HepG2 (cell line): ENCODE results near the gene FMO3. TPM values are rescaled to one million over a fixed set of nuclear protein-coding genes. Genes with fewer than 3 reads are reported as not detected.

Experiments
- ATAC-seq: fragments of 200-7000 bp; cut with Tn5 transposase; 3 replicates; pipeline ENCODE4 v1.9.1; 2020; ENCODE audit warnings: mild to moderate bottlenecking, moderate library complexity
- BruUV-seq: library from RNA; stranded (reverse); fragments of 400-500 nt; replicated peaks from 2 replicates; lab custom pipeline; 2021; lab: Mats Ljungman, UMichigan
- CTCF ChIA-PET: fragments of 300-600 bp; formaldehyde crosslinking; extraction: SDS; loops from one replicate; lab custom pipeline; 2021; ENCODE audit warnings: low total read pairs, inconsistent platforms, low intra/inter-chr PET ratio; lab: Yijun Ruan, JAX
- POLR2A ChIA-PET: fragments of 350-600 bp; sonication (Branson Sonifier 250); formaldehyde crosslinking; loops from one replicate; lab custom pipeline; 2020; ENCODE audit warnings: antibody characterized with exemption, inconsistent platforms; lab: Yijun Ruan, JAX
- DNase-seq: peaks from one replicate; pipeline ENCODE4 v3.0.0-alpha.2; 2015; ENCODE audit warnings: low spot score
- FAIRE-seq: peaks from 3 replicates; lab custom pipeline; 2011; peaks lifted over from hg19 to GRCh38; lab: Jason Lieb, UNC
- H2AFZ ChIP-seq: one replicate; pipeline ENCODE4 v1.6.1; 2011; ENCODE audit warnings: low read length, inconsistent platforms
- H3K27ac ChIP-seq: fragments of 300-600 bp; 3 replicates; pipeline ENCODE4 v1.8.0; 2011; ENCODE audit warnings: mixed run types, mild to moderate bottlenecking, mixed read lengths, low read length, inconsistent platforms; ENCODE audit not compliant: insufficient read depth; ENCODE audit errors: extremely low read length
- H3K27me3 ChIP-seq, 2 experiments: fragments of 200-600 bp in 1 of 2; 2 replicates in 1 of 2; 3 replicates in 1 of 2; pipeline versions ENCODE4 v1.6.0 to v1.8.0; 2011; ENCODE audit warnings: low read length in 2 of 2, mild to moderate bottlenecking in 2 of 2, moderate library complexity in 2 of 2, inconsistent platforms in 1 of 2; ENCODE audit not compliant: insufficient read depth in 2 of 2, control insufficient read depth in 1 of 2
- H3K36me3 ChIP-seq, 2 experiments: fragments of 200-600 bp in 1 of 2; replicated peaks in 1 of 2; 2 replicates in 1 of 2; 3 replicates in 1 of 2; pipeline versions ENCODE4 v1.5.1 to v1.8.0; 2011; ENCODE audit warnings: low read length in 2 of 2, inconsistent platforms in 1 of 2; ENCODE audit not compliant: insufficient read depth in 2 of 2, control insufficient read depth in 1 of 2
- H3K4me1 ChIP-seq: 2 replicates; pipeline ENCODE4 v1.5.1; 2012; ENCODE audit warnings: low read length, inconsistent platforms; ENCODE audit not compliant: insufficient read depth
- H3K4me2 ChIP-seq: 2 replicates; pipeline ENCODE4 v1.6.0; 2011; ENCODE audit warnings: low read depth, low read length, inconsistent platforms
- H3K4me3 ChIP-seq, 3 experiments: fragments of 200-600 bp in 1 of 3; sonication (generic), shearing (Covaris generic) in 1 of 3; replicated peaks in 1 of 3; 2 replicates each; pipeline ENCODE4 v1.5.1; 2011 to 2016; ENCODE audit warnings: low read length in 3 of 3, inconsistent platforms in 2 of 3, low read depth in 2 of 3, mild to moderate bottlenecking in 2 of 3, control low read depth in 1 of 3, mixed read lengths in 1 of 3; ENCODE audit not compliant: insufficient read depth in 1 of 3
- H3K79me2 ChIP-seq: one replicate; pipeline ENCODE4 v1.6.1; 2011; ENCODE audit warnings: low read length, inconsistent platforms; ENCODE audit not compliant: insufficient read depth
- H3K9ac ChIP-seq: 2 replicates; pipeline ENCODE4 v1.6.0; 2011; ENCODE audit warnings: mild to moderate bottlenecking, low read depth, low read length, inconsistent platforms; ENCODE audit not compliant: insufficient read depth
- H3K9me3 ChIP-seq: 2 replicates; pipeline ENCODE4 v1.5.1; 2012; ENCODE audit warnings: mild to moderate bottlenecking, low read length
- H4K20me1 ChIP-seq: 2 replicates; pipeline ENCODE4 v1.6.0; 2011; ENCODE audit warnings: inconsistent platforms, mild to moderate bottlenecking, low read length, moderate library complexity; ENCODE audit not compliant: insufficient read depth
- FOXM1 ChIP-seq: sonication (generic); formaldehyde crosslinking; IDR thresholded peaks from 2 replicates; pipeline ENCODE4 v1.5.0; 2020; ENCODE audit warnings: missing genetic modification reagents
- HMG20B ChIP-seq: conservative IDR thresholded peaks from 2 replicates; pipeline ENCODE4 v1.6.1; 2016; ENCODE audit warnings: missing genetic modification reagents, missing compliant biosample characterization
- HNRNPK ChIP-seq: fragments of 200-400 bp; formaldehyde crosslinking; IDR thresholded peaks from 2 replicates; pipeline ENCODE4 v1.6.1; 2018; ENCODE audit warnings: low read length, low read depth, moderate library complexity, mild to moderate bottlenecking; ENCODE audit not compliant: poor library complexity, severe bottlenecking
- KMT2A ChIP-seq: sonication (generic); formaldehyde crosslinking; IDR thresholded peaks from 2 replicates; pipeline ENCODE4 v1.4.0; 2020; ENCODE audit warnings: missing genetic modification reagents
- POLR2AphosphoS5 ChIP-seq: IDR thresholded peaks from 2 replicates; pipeline ENCODE4 v1.6.1; 2012; ENCODE audit warnings: low read depth, low read length
- RXRB ChIP-seq: IDR thresholded peaks from 2 replicates; pipeline ENCODE4 v1.6.1; 2016; ENCODE audit warnings: borderline replicate concordance, missing genetic modification reagents, missing compliant biosample characterization
- SCMH1 ChIP-seq: sonication (generic); formaldehyde crosslinking; IDR thresholded peaks from 2 replicates; pipeline ENCODE4 v1.9.0; 2021; ENCODE audit warnings: missing genetic modification reagents, mild to moderate bottlenecking, borderline replicate concordance
- SNAI1 ChIP-seq: sonication (generic); formaldehyde crosslinking; IDR thresholded peaks from 2 replicates; pipeline ENCODE4 v1.5.0; 2020; ENCODE audit warnings: mild to moderate bottlenecking, missing genetic modification reagents, borderline replicate concordance
- SNAPC2 ChIP-seq: sonication (generic); formaldehyde crosslinking; IDR thresholded peaks from 2 replicates; pipeline ENCODE4 v1.8.1; 2022; ENCODE audit warnings: mild to moderate bottlenecking, missing genetic modification reagents
- TBX3 ChIP-seq: fragments of 450-650 bp; IDR thresholded peaks from 2 replicates; pipeline ENCODE4 v1.6.1; 2017; ENCODE audit warnings: antibody characterized with exemption, mild to moderate bottlenecking, inconsistent platforms, borderline replicate concordance
- TMF1 ChIP-seq: sonication (generic); formaldehyde crosslinking; IDR thresholded peaks from 2 replicates; pipeline ENCODE4 v1.8.1; 2022; ENCODE audit warnings: low read depth, missing genetic modification reagents
- TOE1 ChIP-seq: sonication (generic); formaldehyde crosslinking; IDR thresholded peaks from 2 replicates; pipeline ENCODE4 v1.4.0; 2020; ENCODE audit warnings: mild to moderate bottlenecking, missing genetic modification reagents
- ZBTB2 ChIP-seq: sonication (generic); formaldehyde crosslinking; IDR thresholded peaks from 2 replicates; pipeline ENCODE4 v1.8.0; 2022; ENCODE audit warnings: low read depth, missing genetic modification reagents
- ZFP62 ChIP-seq: sonication (generic); formaldehyde crosslinking; IDR thresholded peaks from 2 replicates; pipeline ENCODE4 v1.4.0; 2020; ENCODE audit warnings: missing genetic modification reagents
- ZNF276 ChIP-seq: sonication (generic); formaldehyde crosslinking; IDR thresholded peaks from 2 replicates; pipeline ENCODE4 v1.4.0; 2020; ENCODE audit warnings: mild to moderate bottlenecking, low read depth, missing genetic modification reagents
- ZNF790 ChIP-seq: sonication (generic); formaldehyde crosslinking; IDR thresholded peaks from 2 replicates; pipeline ENCODE4 v1.8.0; 2022; ENCODE audit warnings: missing genetic modification reagents, mild to moderate bottlenecking, borderline replicate concordance
- WGBS: methylation state at CpG from one replicate; pipeline ENCODE4 v1.1.6; 2017; ENCODE audit warnings: low lambda C conversion rate; 5-methylcytosine and 5-hydroxymethylcytosine counted together
- in situ Hi-C: cut with HindIII; loops from 2 replicates; pipeline ENCODE4 v1.10.0; 2017; ENCODE audit warnings: low pct_unique_long_range_greater_than_20kb; ENCODE audit not compliant: extremely low pct_ligation_motif_present
- intact Hi-C: fragments of 100-400 bp; cut with micrococcal nuclease; formaldehyde crosslinking; loops from one replicate; pipeline ENCODE4 v1.10.0; 2022; ENCODE audit not compliant: unreplicated experiment
- polyA plus RNA-seq, 8 experiments: library from polyadenylated mRNA; depleted of rRNA in 3 of 8; stranded (reverse) in 7 of 8; unstranded in 1 of 8; fragments of >200 nt; fragmentation: Illumina TruSeq in 4 of 8; extraction: Trizol in 4 of 8; gene quantifications; 2 replicates each; pipeline versions ENCODE4 v1.2.1 to v1.2.3, GENCODE V29; 2011 to 2016; ENCODE audit warnings: low read depth in 4 of 8, missing spikeins in 1 of 8, mixed read lengths in 1 of 8; ENCODE audit not compliant: insufficient read depth in 1 of 8
- total RNA-seq, 5 experiments: library from RNA; depleted of rRNA; stranded (reverse); fragments of >200 nt; fragmentation: Illumina TruSeq; extraction: Trizol; gene quantifications; 2 replicates each; pipeline ENCODE4 v1.2.3, GENCODE V29; 2016; ENCODE audit warnings: low read depth in 1 of 5

Gene FMO3
- total and polyA plus RNA-seq, 2 of the 13 experiments (the other 11 are each of a cell fraction or from before 2014, with no cell fraction given) = not detected

GRCh38 chr1:171127099-171127498 lies 36.4 kb downstream of the FMO3 start:
- POLR2A ChIA-PET = no interaction called here
- in situ Hi-C loops (no loop called here), intact Hi-C loops (no loop called here)
- Histone ChIP-seq H3K9me3 (peaks cover 13% of the 10 kb centered on the region; the same call in 1 of the 2 replicates), H3K4me2 (no peak overlapping the region), H3K4me3 (no peak overlapping the region), H3K4me1 (no peaks in the 10 kb centered on the region), H3K27me3 (no peaks in the 10 kb centered on the region), H2AFZ (no peak overlapping the region), H3K79me2 (no peaks in the 10 kb centered on the region), H3K36me3 (no peaks in the 10 kb centered on the region), H4K20me1 (no peaks in the 10 kb centered on the region), H3K9ac (no peak overlapping the region), H3K27ac (no peak overlapping the region)
- 79% methylated on average over 1 of the region's 1 CpG for WGBS
- no peak for ATAC-seq
- DNase-seq = no peak
- BruUV-seq = no TSS peak
- no peak for FAIRE-seq
- CTCF ChIA-PET = no interaction called here
- TF ChIP-seq ZFP62 (CRISPR knock-in tag) = no peak
- TF ChIP-seq ZNF276 (CRISPR knock-in tag) = no peak

GRCh38 chr1:171127501-171127900 lies 36.8 kb downstream of the FMO3 start:
- BruUV-seq = no TSS peak
- FAIRE-seq (no peak), DNase-seq (no peak), ATAC-seq (no peak)
- TF ChIP-seq ZNF790 (CRISPR knock-in tag) = no peak
- no peak for TF ChIP-seq SNAPC2 (CRISPR knock-in tag)
- no peak for TF ChIP-seq SCMH1 (CRISPR knock-in tag)
- TF ChIP-seq TBX3 = no peak
- TF ChIP-seq SNAI1 (CRISPR knock-in tag) = no peak
- TF ChIP-seq KMT2A (CRISPR knock-in tag) = no peak
- no peak for TF ChIP-seq TOE1 (CRISPR knock-in tag)
- no peak for TF ChIP-seq HNRNPK
- TF ChIP-seq TMF1 = no peak
- TF ChIP-seq HMG20B (CRISPR knock-in tag) = no peak
- no peak for TF ChIP-seq RXRB
- TF ChIP-seq ZBTB2 (CRISPR knock-in tag) = no peak
- TF ChIP-seq POLR2AphosphoS5 = no peak
- TF ChIP-seq FOXM1 (CRISPR knock-in tag) = no peak
- H4K20me1 ChIP-seq = no peaks in the 10 kb centered on the region
- no peaks in the 10 kb centered on the region for H3K36me3 ChIP-seq
- in situ Hi-C loops = no loop called here
- no peak overlapping the region for H3K9ac ChIP-seq
- H3K27me3 ChIP-seq = no peaks in the 10 kb centered on the region
- no peak overlapping the region for H3K27ac ChIP-seq
- no peak overlapping the region for H3K4me3 ChIP-seq
- H3K9me3 ChIP-seq = peaks cover 13% of the 10 kb centered on the region; the same call in 1 of the 2 replicates
- CTCF ChIA-PET = no interaction called here
- H3K4me2 ChIP-seq = no peak overlapping the region
- intact Hi-C loops = no loop called here
- 3% methylated on average over 2 of the region's 2 CpGs for WGBS
- no peaks in the 10 kb centered on the region for H3K79me2 ChIP-seq
- POLR2A ChIA-PET = no interaction called here
- H3K4me1 ChIP-seq = no peaks in the 10 kb centered on the region
- H2AFZ ChIP-seq = no peak overlapping the region
